ENCODE data around the gene EGFR.

The EGFR gene

GRCh38 chr7:55095672-55096071 is 76.9 kb downstream of the EGFR start:
- no peak overlapping the region for H3K4me2 ChIP-seq
- H3K27me3 ChIP-seq, result no peaks in the 10 kb centered on the region
- no peak overlapping the region for H3K9ac ChIP-seq
- H3K9me3 ChIP-seq, result no peaks in the 10 kb centered on the region
- H3K4me1 ChIP-seq, result peaks cover 13% of the 10 kb centered on the region
- H3K36me3 ChIP-seq, result no peaks in the 10 kb centered on the region
- H3K4me3 ChIP-seq, result no peak overlapping the region
- no peaks in the 10 kb centered on the region; the same call in 1 of the 2 replicates for H4K20me1 ChIP-seq
- TF ChIP-seq Cebpa-rat (IDR thresholded peaks at IDR 0.05), result no peak
- H3K27ac ChIP-seq, result no peak overlapping the region

- Histone ChIP-seq H3K27me3 (no peaks in the 10 kb centered on the region; the same call in 1 of the 2 replicates), H4K20me1 (no peaks in the 10 kb centered on the region; the same call in 1 of the 2 replicates), H3K36me3 (no peaks in the 10 kb centered on the region), H3K9me3 (no peaks in the 10 kb centered on the region), H3K9ac (no peak overlapping the region), H3K4me1 (peaks cover 18% of the 10 kb centered on the region), H3K4me3 (no peak overlapping the region), H3K4me2 (no peak overlapping the region), H3K27ac (no peak overlapping the region)
- no peak for TF ChIP-seq Cebpa-rat (IDR thresholded peaks at IDR 0.05)
Observed at GRCh38 chr7:55096323-55096722, 77.5 kb downstream of the EGFR start.

- no peak overlapping the region for H3K9ac ChIP-seq
- no peaks in the 10 kb centered on the region for H3K36me3 ChIP-seq
- no peaks in the 10 kb centered on the region for H3K9me3 ChIP-seq
- H3K27me3 ChIP-seq, result no peaks in the 10 kb centered on the region; the same call in 1 of the 2 replicates
- no peak overlapping the region for H3K27ac ChIP-seq
- peaks cover 18% of the 10 kb centered on the region for H3K4me1 ChIP-seq
- no peaks in the 10 kb centered on the region; the same call in 1 of the 2 replicates for H4K20me1 ChIP-seq
- no peak overlapping the region for H3K4me3 ChIP-seq
- H3K4me2 ChIP-seq, result no peak overlapping the region
- no peak for TF ChIP-seq Cebpa-rat (IDR thresholded peaks at IDR 0.05)
Observed at GRCh38 chr7:55097100-55097499, 78.3 kb downstream of the EGFR start.

DNA sequence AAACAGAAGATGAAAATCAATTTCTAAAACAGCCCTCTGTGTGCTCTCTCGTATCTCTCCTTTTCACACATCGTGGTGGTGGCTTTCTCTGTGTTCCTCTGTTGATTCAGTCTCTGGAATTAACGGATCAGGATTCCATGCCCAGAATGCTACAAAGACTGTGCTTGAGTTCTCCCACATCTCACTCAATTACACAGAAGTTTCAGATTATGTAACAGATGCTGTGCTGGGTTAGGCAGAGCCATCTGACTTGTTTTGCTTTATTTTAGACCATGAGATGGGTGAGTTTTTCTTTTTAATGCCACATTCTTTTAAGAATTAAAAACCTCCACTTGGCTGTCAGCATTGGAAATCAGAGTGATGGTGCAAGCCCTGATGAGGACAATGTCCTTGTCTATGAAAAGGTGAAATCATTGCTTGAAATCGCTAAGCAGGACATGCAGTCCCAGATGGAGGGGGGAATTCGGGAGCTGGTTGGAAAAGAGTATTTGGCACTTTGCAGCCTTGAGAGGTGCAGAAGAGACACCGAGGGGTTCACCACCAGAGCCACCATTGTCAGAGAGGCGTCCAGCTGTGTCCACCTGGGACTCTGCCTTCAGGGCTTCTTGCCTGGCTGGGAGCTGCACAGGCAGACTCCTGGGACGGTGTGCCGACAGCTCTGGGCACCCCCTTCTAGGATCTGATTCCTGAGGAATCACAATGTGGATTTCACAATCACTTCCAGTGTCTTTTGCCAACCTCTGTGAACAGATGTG is 80.4 kb downstream of the EGFR start:
- H3K4me3 ChIP-seq, result no peak overlapping the region
- H3K9ac ChIP-seq, result no peak overlapping the region
- no peaks in the 10 kb centered on the region for H3K36me3 ChIP-seq
- H3K27ac ChIP-seq, result no peak overlapping the region
- no peaks in the 10 kb centered on the region; the same call in 1 of the 2 replicates for H4K20me1 ChIP-seq
- TF ChIP-seq Cebpa-rat (IDR thresholded peaks at IDR 0.05), result no peak
- H3K4me2 ChIP-seq, result peak overlapping the region; percentile 71
- no peaks in the 10 kb centered on the region; the same call in 1 of the 2 replicates for H3K27me3 ChIP-seq
- H3K9me3 ChIP-seq, result no peaks in the 10 kb centered on the region
- H3K4me1 ChIP-seq, result peaks cover 22% of the 10 kb centered on the region

- H3K9ac ChIP-seq, result no peak overlapping the region
- peaks cover 30% of the 10 kb centered on the region for H3K4me1 ChIP-seq
- no peak for TF ChIP-seq Cebpa-rat (IDR thresholded peaks at IDR 0.05)
- H4K20me1 ChIP-seq, result peaks cover 6% of the 10 kb centered on the region; the same call in 1 of the 2 replicates
- no peak overlapping the region; the same call in 1 of the 2 replicates for H3K27ac ChIP-seq
- peak overlapping the region; percentile 71 for H3K4me2 ChIP-seq
- H3K27me3 ChIP-seq, result no peaks in the 10 kb centered on the region; the same call in 1 of the 2 replicates
- H3K36me3 ChIP-seq, result no peaks in the 10 kb centered on the region
- no peaks in the 10 kb centered on the region for H3K9me3 ChIP-seq
- no peak overlapping the region for H3K4me3 ChIP-seq
Observed at GRCh38 chr7:55099821-55100543, 81.2 kb downstream of the EGFR start.

GRCh38 chr7:55100544-55101327 is 81.9 kb downstream of the EGFR start:
- H3K4me2 ChIP-seq, result peak overlapping the region; percentile 71
- H3K4me1 ChIP-seq, result peaks cover 37% of the 10 kb centered on the region
- H3K9ac ChIP-seq, result no peak overlapping the region
- no peaks in the 10 kb centered on the region for H3K36me3 ChIP-seq
- H3K27ac ChIP-seq, result no peak overlapping the region; the same call in 1 of the 2 replicates
- no peak overlapping the region for H3K4me3 ChIP-seq
- no peaks in the 10 kb centered on the region for H3K9me3 ChIP-seq
- H3K27me3 ChIP-seq, result no peaks in the 10 kb centered on the region; the same call in 1 of the 2 replicates
- H4K20me1 ChIP-seq, result peaks cover 9% of the 10 kb centered on the region; the same call in 1 of the 2 replicates
- TF ChIP-seq Cebpa-rat (IDR thresholded peaks at IDR 0.05), result no peak

DNA sequence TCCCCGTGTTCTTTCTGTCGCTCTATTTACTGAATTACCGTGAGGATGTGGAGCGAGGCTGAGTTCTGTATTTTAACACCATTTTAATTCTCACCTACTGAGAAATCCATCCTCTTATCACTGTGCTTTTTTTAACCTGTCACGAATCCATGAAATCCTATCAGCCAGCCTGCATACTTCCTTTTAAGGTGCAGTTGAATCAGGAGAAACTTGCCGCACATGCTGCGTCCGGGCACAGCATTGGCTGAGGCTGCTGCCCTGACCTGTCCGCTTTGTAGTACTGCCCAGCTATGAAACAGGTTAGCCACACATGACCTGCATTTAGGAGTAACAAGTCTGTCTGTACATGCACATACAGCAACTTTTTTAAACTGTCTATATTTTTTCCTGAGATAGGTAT is 82.5 kb downstream of the EGFR start:
- H3K9me3 ChIP-seq, result no peaks in the 10 kb centered on the region
- peaks cover 42% of the 10 kb centered on the region for H3K4me1 ChIP-seq
- H3K9ac ChIP-seq, result no peak overlapping the region
- no peak for TF ChIP-seq Cebpa-rat (IDR thresholded peaks at IDR 0.05)
- H4K20me1 ChIP-seq, result peaks cover 9% of the 10 kb centered on the region; the same call in 1 of the 2 replicates
- H3K27me3 ChIP-seq, result no peaks in the 10 kb centered on the region; the same call in 1 of the 2 replicates
- no peak overlapping the region for H3K4me2 ChIP-seq
- no peak overlapping the region for H3K27ac ChIP-seq
- H3K36me3 ChIP-seq, result no peaks in the 10 kb centered on the region
- no peak overlapping the region for H3K4me3 ChIP-seq

DNA sequence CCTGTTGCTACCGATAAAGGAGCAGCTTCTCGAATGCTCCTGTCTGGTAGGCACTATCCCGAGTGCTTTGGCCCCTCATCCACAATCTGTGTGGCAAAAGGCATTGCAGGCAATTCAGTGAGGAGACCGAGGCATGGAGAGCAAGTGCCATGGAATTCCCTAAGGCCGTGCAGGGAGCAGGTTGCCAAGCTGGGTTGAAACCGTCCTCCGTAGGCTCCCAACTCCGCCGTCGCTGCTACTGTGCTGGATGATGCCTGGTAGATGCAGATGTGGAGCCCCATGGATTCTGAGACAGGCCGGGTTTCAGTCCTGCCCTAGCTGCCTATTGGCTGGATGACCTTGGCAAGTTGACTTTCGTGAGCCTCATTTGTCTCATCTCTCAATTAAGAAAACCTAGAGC is 85.3 kb downstream of the EGFR start:
- peaks cover 9% of the 10 kb centered on the region; the same call in 1 of the 2 replicates for H4K20me1 ChIP-seq
- H3K4me1 ChIP-seq, result peaks cover 42% of the 10 kb centered on the region
- H3K4me2 ChIP-seq, result peak overlapping the region; percentile 71
- no peak overlapping the region for H3K4me3 ChIP-seq
- no peaks in the 10 kb centered on the region; the same call in 1 of the 2 replicates for H3K27me3 ChIP-seq
- H3K9ac ChIP-seq, result no peak overlapping the region
- H3K9me3 ChIP-seq, result no peaks in the 10 kb centered on the region
- no peaks in the 10 kb centered on the region for H3K36me3 ChIP-seq
- TF ChIP-seq Cebpa-rat (IDR thresholded peaks at IDR 0.05), result no peak
- no peak overlapping the region for H3K27ac ChIP-seq

DNA sequence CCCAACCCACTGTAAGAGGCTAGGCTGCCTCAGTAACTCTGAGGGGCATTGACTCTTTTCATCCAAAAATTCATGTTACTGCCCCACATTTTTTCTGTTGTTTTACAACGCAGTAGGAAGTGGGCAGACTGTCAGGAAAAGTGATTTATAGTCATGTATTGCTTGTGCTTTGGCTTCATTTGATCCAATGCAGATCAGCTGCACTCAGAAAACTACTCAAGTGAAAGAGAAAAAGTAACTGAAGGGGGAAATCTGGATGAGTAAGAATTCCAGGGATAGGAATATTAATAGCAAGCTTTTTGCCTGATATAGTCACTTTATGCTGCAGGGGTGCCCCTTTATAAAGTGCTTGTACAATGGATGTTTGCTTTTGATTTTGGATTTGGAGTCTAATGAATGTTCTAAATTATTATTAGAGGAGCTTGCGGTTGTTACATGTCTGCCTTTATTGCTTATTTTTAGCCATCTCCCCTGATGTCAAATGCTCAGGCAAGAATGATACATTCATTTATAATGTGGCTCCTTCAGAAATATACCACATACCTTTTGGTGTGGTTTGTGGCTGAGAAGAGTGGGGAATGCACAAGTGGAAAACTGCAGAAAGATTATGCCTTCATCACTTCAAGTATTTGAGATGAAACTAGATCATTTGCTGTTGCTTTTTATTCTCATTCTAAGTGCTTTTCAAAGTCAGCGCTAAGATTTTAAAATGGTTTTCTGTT is 86.1 kb downstream of the EGFR start:
- Histone ChIP-seq H3K4me3 (no peak overlapping the region), H4K20me1 (peaks cover 9% of the 10 kb centered on the region; the same call in 1 of the 2 replicates), H3K9me3 (no peaks in the 10 kb centered on the region), H3K4me2 (peak overlapping the region; percentile 71), H3K4me1 (peaks cover 37% of the 10 kb centered on the region), H3K9ac (no peak overlapping the region), H3K27ac (no peak overlapping the region), H3K27me3 (no peaks in the 10 kb centered on the region; the same call in 1 of the 2 replicates), H3K36me3 (no peaks in the 10 kb centered on the region)
- no peak for TF ChIP-seq Cebpa-rat (IDR thresholded peaks at IDR 0.05)

Data from BLaER1 (cell line).